IPS-15b (cell line): ENCODE data around the gene MGAT1.
"Not testable (repeated sequence)": the region's sequence is repeated elsewhere in the genome, so short reads cannot be mapped to it uniquely, and the experiment has no call there.

Experiments
- H3K27me3 ChIP-seq: one replicate; pipeline ENCODE4 v1.6.1; 2013; ENCODE audit warnings: low read length; ENCODE audit not compliant: control insufficient read depth, insufficient read depth
- H3K36me3 ChIP-seq: one replicate; pipeline ENCODE4 v1.6.1; 2013; ENCODE audit warnings: low read length; ENCODE audit not compliant: control insufficient read depth, insufficient read depth
- H3K4me1 ChIP-seq: one replicate; pipeline ENCODE4 v1.6.1; 2013; ENCODE audit warnings: mild to moderate bottlenecking, low read length; ENCODE audit not compliant: control insufficient read depth, insufficient read depth
- H3K4me3 ChIP-seq: one replicate; pipeline ENCODE4 v1.5.1; 2013; ENCODE audit warnings: low read depth, low read length
- H3K9ac ChIP-seq: one replicate; pipeline ENCODE4 v1.6.1; 2013; ENCODE audit warnings: low read depth, mild to moderate bottlenecking, low read length
- H3K9me3 ChIP-seq: one replicate; pipeline ENCODE4 v1.6.1; 2013; ENCODE audit warnings: mild to moderate bottlenecking, low read length; ENCODE audit not compliant: control insufficient read depth, insufficient read depth

Gene MGAT1

DNA sequence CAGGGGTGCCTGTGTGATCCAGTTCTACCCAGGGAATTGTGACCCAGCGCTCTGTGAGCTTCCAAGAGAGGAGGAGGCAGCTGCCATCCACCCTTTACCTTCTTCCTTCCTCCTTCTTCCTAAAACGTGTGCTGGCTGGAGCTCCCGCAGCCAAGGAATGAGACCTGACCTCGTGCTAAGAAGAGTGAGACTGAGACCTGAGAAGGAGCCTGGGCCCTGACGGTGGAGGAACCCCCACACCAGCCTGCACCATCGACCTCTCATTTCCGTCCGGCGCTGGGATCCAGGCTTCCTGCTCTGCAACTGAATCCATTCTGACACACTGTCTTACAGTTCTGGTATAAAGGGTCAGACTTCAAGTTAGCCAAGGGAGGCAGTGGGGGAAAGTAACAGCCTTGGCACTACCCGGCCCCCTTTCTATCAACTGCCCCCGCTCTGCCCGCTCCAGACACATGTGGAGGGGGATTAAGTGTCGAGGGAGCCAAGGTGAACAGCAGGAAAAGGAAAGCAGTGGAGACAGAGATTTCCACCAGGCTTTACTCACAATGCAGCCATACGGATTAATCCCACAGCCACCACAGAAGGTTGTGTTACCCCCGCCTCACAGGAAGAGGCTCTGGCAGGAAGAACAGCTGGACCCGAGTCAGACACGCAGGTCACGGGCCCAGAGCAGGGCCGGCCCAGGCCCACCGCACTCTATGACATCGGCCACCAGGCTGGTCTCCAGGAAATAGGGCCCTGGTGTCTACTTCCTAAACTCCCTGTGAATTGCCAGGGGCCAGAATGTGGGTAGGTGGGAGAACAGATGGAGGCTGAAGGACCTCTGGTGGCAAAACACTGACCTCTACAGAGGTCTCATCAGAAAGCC, 15.8 kb downstream of the MGAT1 start:
- Histone ChIP-seq H3K27me3 (no peaks in the 10 kb centered on the region), H3K9me3 (no peaks in the 10 kb centered on the region), H3K9ac (no peak overlapping the region), H3K4me1 (peaks cover 17% of the 10 kb centered on the region), H3K36me3 (peaks cover 11% of the 10 kb centered on the region), H3K4me3 (no peak overlapping the region)

DNA sequence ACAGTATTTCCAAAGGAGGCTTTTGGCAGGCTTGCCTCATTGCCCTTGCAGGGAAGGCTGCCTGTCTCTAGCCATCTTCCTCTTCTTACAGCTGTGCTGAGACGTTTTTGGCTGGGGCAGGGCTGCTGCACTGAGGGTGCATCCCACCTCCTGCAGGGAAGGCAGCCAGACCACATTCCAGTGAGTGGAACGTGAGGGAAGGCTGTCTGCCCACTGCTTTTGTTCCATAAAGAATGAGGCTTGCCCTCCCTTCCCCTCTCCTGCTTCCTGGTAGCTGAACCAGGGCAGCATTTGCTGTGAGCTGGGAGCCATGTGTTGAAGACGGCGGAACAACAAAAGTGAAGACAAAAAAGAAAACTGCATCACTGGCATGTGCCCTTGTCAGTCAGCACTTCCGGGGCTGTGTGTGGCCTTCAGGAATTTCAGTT, 16.8 kb downstream of the MGAT1 start:
- peaks cover 5% of the 10 kb centered on the region for H3K36me3 ChIP-seq
- no peaks in the 10 kb centered on the region for H3K9me3 ChIP-seq
- no peak overlapping the region for H3K4me3 ChIP-seq
- no peaks in the 10 kb centered on the region for H3K27me3 ChIP-seq
- H3K9ac ChIP-seq, result peak overlapping the region; percentile 26
- peaks cover 17% of the 10 kb centered on the region for H3K4me1 ChIP-seq

GRCh38 chr5:180785121-180785781, 17.4 kb downstream of the MGAT1 start:
- Histone ChIP-seq H3K27me3 (no peaks in the 10 kb centered on the region), H3K36me3 (peaks cover 5% of the 10 kb centered on the region), H3K4me3 (no peak overlapping the region), H3K9me3 (no peaks in the 10 kb centered on the region), H3K9ac (peak overlapping the region; percentile 26), H3K4me1 (peaks cover 17% of the 10 kb centered on the region)

- no peak overlapping the region for H3K9ac ChIP-seq
- H3K4me1 ChIP-seq, result peaks cover 17% of the 10 kb centered on the region
- peaks cover 2% of the 10 kb centered on the region for H3K36me3 ChIP-seq
- no peaks in the 10 kb centered on the region for H3K9me3 ChIP-seq
- H3K4me3 ChIP-seq, result no peak overlapping the region
- no peaks in the 10 kb centered on the region for H3K27me3 ChIP-seq
Measured at GRCh38 chr5:180784497-180785097, 18.0 kb downstream of the MGAT1 start.

GRCh38 chr5:180783340-180784052, 19.1 kb downstream of the MGAT1 start:
- Histone ChIP-seq H3K27me3 (no peaks in the 10 kb centered on the region), H3K4me1 (peaks cover 17% of the 10 kb centered on the region), H3K36me3 (no peaks in the 10 kb centered on the region), H3K4me3 (no peak overlapping the region), H3K9ac (no peak overlapping the region), H3K9me3 (peaks cover 3% of the 10 kb centered on the region)

GRCh38 chr5:180782748-180783147, 19.9 kb downstream of the MGAT1 start:
- H3K9ac ChIP-seq, result no peak overlapping the region
- peaks cover 17% of the 10 kb centered on the region for H3K4me1 ChIP-seq
- no peaks in the 10 kb centered on the region for H3K27me3 ChIP-seq
- H3K36me3 ChIP-seq, result no peaks in the 10 kb centered on the region
- H3K9me3 ChIP-seq, result peaks cover 3% of the 10 kb centered on the region
- H3K4me3 ChIP-seq, result no peak overlapping the region

DNA sequence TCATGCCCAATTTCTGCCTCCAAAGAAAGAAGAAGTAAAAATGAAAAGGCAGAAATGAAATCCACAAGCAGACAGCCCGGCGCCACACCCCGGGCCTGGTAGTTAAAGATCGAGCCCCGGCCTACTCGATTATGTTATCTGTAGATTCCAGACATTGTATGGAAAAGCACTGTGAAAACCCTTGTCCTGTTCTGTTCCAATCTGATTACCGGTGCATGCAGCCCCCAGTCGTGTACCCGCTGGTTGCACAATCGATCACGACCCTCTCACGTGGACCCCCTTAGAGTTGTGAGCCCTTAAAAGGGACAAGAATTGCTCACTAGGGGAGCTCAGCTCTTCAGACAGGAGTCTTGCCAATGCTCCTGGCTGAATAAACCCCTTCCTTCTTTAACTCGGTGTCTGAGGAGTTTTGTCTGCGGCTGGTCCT, 20.7 kb downstream of the MGAT1 start:
- not testable (repeated sequence) for H3K4me3 ChIP-seq, H3K9me3 ChIP-seq, H3K36me3 ChIP-seq, H3K9ac ChIP-seq, H3K27me3 ChIP-seq
- peaks cover 17% of the 10 kb centered on the region for H3K4me1 ChIP-seq

GRCh38 chr5:180779985-180780610, 22.5 kb downstream of the MGAT1 start:
- Histone ChIP-seq H3K27me3 (no peaks in the 10 kb centered on the region), H3K9ac (no peak overlapping the region), H3K4me3 (no peak overlapping the region), H3K9me3 (peaks cover 3% of the 10 kb centered on the region), H3K36me3 (no peaks in the 10 kb centered on the region), H3K4me1 (peaks cover under 1% of the 10 kb centered on the region)

- Histone ChIP-seq H3K9ac (no peak overlapping the region), H3K36me3 (no peaks in the 10 kb centered on the region), H3K9me3 (peaks cover 3% of the 10 kb centered on the region), H3K27me3 (no peaks in the 10 kb centered on the region), H3K4me3 (no peak overlapping the region), H3K4me1 (no peaks in the 10 kb centered on the region)
Measured at GRCh38 chr5:180777475-180777874, 25.1 kb downstream of the MGAT1 start.

DNA sequence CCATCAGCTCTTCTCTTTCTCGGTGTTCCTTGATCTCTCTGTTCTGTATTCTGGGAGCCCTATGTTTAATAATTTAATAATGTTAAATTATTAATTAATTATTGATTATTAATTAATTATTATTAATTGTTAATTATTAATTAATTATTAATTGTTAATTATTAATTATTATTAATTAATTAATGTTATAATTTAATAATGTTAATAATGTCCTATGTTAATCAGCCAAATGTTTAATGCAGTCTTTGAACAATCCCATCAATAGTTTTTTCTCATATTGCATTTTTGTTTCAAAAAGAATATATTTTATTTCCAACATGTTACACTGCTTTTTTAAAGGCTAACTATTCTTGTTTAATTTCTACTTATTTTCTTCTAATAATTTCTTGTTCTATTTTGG, 26.2 kb downstream of the MGAT1 start:
- Histone ChIP-seq H3K4me1 (no peaks in the 10 kb centered on the region), H3K9ac (no peak overlapping the region), H3K9me3 (peaks cover 7% of the 10 kb centered on the region), H3K36me3 (no peaks in the 10 kb centered on the region), H3K27me3 (no peaks in the 10 kb centered on the region), H3K4me3 (no peak overlapping the region)

DNA sequence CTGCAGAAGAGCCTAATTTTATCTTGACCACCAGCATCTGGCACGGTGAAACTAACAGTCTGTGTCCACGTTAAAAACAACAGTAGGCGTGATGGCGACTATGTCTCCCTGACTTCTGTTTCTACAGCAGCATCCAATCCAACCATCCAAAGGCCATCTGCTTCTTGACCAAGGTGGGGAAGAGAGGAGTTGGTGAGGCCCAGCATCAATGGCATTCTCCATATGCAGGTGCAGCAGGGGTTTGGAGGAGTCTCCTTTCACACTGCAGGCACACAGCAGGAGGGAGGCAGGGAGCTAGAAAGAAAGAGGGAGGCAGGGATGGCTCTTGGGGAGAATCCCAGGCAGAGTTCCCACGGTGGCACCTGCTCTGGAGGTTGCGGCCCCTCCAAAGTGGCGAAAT, 27.0 kb downstream of the MGAT1 start:
- no peaks in the 10 kb centered on the region for H3K27me3 ChIP-seq
- H3K36me3 ChIP-seq, result no peaks in the 10 kb centered on the region
- no peak overlapping the region for H3K9ac ChIP-seq
- H3K9me3 ChIP-seq, result peaks cover 7% of the 10 kb centered on the region
- H3K4me3 ChIP-seq, result no peak overlapping the region
- H3K4me1 ChIP-seq, result no peaks in the 10 kb centered on the region
